GM21447 (cell line): ENCODE results near the gene GNG2.

Experiments
- ATAC-seq: cut with Tn5 transposase; IDR thresholded peaks from one replicate; pipeline ENCODE4 v1.9.1; 2021; ENCODE audit not compliant: unreplicated experiment

Gene GNG2

DNA sequence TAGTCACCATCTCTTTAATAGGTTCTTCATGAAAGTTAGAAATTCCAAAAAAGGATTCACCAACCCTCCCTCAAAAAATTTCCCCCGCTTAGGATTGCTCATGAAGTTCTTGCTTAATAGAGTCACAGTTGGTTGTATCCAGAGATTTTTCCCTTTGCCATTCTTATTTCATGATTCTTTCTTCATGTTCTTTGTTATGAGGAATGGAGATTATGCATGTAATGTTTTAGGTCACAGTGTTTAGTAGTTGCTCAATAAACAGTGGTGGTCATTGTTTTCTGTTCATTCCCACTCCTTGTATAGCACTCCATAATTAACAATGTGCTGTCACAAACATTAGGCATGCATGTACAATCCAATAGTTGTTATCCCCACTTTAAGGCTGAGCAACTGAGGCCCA, 77.7 kb downstream of the GNG2 start:
- ATAC-seq = no peak

DNA sequence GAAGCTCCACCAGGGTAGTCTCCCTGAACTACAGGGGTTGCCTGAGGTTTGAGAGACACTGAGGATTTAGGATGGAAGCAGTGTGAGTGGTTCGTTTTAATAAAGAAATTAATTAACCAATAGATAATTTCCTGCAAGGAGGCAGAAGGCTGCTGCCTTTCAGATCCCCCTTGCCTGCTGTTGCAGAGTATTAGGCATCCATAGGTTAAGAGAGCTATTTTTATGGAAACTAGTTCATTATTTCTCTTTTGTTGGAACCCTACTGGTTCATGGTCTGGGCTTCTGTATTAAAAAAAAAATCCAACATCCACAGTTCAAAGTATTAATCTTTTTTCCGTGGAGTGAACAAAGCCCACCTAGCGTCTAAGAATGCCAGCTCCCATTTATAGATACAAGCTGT, 78.4 kb downstream of the GNG2 start:
- no peak for ATAC-seq

DNA sequence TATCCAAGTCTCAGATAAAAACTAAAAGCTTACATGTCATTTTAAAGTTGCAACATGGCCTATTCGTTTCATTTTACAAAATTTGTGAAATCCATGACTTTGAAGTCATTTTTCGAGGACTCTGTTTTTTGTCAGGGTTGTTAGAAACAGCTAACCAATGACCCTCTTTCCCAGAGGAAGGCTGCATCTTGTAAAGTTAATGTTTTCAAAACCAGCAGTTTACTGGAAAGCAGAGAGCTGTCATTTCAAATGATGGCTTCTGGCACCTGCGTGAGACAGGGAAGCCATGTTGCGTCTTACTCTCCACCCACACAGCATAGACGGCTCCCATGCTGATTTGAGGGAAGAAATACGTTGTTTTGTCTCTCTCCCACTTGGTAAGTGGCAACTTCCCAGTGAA, 78.8 kb downstream of the GNG2 start:
- no peak for ATAC-seq

DNA sequence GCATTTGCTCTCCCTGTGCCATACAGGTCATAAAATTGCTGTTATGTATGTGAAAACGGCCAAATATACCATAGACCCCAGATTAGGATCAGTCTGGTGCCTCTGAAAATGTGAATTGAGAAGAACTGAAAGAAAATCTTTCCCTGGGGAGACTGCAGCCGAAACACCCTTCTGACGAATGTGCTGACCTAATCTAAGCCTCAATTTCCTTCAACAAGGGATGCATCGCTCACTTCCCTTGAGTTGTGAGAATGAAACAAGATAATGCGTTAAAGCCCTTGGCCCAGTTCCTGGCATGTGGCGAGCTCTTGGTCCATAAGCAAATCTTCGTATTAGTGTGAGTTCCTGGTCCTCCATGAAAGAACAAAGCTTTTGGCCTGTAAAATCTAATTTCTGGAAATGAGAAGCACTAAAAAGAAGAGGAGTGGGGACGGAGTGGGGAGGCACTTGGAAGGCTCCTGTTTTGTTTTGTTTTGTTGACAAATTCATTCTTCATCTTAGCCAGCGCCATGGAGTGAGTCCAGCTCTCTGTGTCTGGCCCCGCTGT, 79.4 kb downstream of the GNG2 start:
- no peak for ATAC-seq

DNA sequence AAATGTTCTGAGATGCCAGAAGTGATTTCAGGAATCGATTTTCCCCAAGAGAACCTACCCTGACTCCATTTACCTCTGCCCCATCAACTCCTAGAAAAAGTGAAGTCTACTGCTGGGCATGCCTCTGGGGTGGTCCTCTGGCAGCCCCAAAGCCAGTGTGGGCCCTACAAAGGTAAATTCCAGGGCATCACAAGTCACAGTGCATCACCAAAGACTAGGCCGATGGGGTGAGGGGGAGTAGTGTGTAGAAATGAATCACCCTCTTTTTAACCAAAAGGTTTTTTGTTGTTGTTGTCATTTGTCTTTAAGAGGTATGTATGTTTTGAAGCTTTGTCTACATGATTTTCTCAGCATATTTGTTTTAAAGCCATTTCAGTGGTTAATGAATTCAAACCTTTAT, 82.6 kb downstream of the GNG2 start:
- no peak for ATAC-seq

DNA sequence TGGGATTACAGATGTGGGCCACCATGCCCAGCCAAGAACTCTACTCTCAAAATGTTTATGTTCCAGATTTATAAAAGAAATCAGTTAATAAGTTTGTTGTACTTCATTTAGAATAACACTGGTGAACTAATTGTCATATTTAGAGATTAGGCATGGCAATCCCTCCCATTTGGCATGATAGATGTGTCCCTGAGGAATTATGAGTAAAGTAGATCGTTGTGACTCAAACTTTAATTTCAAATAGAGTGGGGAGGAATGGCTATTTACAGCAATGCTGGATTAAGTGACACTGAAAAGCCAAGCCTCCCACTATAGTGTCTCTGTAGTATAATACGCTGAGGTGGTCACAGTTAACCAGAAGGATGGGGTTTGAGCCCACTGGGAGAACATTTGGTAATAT, 89.6 kb downstream of the GNG2 start:
- no peak for ATAC-seq

DNA sequence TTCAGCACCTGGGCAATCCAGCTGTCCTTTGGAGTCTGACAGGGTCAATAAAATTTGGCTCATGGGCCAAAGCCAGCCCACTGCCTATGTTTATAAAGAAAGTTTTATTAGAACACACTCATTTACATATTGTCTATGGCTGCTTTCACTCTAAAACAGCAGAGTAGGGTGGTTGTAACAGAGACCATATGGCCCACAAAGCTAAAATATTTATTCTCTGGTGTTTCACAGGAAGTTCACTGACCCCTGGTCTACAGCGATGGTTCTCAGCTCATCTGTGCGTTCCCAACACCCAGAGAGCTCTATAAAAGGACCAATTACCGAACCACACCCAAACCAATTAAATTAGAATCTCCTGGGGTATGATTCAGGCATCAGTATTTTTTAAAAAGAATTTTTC, 91.2 kb downstream of the GNG2 start:
- ATAC-seq = no peak

DNA sequence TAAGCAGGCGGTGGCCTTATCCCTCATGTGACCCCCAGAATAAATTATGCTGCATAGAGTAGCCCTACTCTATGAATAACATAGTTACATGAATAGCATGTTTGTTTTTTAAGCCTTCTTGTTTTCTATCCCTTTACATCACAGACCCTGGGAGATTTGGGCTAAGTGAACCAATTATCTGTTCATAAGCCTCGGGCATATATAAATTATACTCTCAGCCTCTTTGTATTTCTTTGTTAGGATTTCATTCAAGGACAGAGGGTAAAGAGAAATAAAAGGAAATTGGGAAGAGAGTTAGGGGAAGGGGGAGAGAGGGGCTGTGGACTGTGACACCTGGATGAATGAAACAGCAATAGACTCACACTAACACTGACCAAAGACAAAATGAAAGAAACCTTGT, 93.6 kb downstream of the GNG2 start:
- no peak for ATAC-seq

DNA sequence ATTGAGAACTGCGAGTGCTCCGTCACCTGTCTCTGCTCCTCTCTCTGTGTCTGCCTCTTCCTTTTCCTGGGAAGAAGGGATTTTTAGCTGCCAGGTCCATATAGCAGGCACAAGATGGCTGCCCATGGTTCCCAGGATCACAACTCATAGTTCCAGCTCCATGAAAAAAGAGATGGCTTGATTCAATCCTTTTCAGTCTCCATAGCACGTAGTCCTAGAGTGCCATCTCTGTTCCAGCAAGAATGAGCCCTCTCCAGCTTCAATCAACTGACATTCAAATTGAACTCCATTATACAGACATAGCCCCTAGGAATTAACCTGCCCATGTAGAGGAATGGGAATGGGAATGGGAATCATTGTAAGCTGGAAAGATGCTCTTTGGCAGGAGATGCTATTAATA, 94.2 kb downstream of the GNG2 start:
- no peak for ATAC-seq

DNA sequence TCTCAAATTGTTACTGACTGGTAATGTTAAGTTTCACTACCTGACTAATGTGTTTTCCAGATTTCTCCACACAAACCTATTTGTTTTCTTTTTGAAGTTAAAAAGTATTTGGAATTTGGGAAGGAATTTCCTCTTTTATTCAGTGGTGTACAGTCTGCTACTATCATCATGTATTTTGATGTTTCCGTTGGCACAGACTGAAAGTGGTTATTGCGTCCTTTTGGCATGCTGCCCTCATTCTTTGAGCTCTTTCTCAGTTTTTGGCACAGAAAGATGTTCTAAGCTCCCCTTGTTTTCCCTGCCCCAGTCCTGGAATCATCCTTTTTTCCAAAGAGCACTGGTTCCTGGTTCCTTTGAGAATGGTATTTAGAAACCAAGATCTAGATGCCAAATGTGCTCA, 97.5 kb downstream of the GNG2 start:
- ATAC-seq = no peak

DNA sequence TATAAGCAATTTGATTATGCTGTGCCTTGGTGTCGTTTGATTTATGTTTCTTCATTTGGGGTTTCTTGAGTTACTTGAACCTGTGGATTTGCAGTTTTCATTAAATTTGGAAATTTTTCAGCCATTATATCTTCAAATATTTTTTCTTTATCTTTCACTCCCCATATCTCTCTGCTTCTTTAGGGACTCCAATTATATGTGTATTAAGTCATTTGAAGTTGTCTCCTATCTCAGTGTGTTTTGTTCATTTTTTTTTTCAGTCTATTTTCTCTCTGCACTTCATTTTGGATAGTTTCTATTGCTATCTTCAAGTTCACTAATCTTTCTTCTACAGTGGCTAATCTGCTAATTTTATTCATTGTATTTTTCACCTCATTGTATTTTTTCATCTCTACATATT, 99.5 kb downstream of the GNG2 start:
- ATAC-seq = no peak

DNA sequence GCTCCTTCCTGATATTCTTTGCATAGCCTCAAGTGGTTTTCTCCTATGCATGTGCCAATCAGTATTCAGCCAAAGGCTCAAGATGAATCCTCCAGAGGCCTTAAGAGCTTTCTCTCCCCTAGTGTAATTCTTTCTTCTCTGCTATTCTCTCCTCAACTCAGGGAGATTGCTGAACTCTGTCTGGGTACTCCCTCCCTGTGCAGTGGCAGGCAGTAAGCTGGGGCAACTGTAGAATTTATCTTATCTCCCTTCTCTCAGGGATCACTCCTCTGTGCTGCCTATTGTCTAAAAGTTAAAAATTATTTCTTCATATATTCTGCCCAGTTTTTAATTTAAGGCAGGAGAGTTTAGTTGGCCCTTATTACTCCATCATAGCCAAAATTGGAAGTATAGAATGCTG, 100.5 kb downstream of the GNG2 start:
- no peak for ATAC-seq

DNA sequence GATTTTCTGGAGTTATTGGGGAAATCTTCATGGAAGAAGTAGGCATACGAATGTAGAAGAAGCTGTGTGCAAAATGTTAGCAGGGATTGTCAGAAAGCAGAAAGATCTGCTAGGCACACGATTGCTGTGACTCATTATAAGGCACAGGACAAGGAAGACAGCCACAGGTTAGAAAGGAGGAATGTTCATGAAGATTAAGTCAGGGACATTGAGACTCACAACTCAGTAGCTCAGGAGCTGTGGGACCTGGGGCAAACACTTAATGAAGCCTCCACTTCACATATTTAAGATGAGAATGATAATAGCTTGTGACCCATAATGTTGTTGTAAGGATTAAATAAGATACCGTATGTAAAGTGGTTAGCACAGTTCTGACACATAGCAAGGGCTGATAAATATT, 102.3 kb downstream of the GNG2 start:
- no peak for ATAC-seq

DNA sequence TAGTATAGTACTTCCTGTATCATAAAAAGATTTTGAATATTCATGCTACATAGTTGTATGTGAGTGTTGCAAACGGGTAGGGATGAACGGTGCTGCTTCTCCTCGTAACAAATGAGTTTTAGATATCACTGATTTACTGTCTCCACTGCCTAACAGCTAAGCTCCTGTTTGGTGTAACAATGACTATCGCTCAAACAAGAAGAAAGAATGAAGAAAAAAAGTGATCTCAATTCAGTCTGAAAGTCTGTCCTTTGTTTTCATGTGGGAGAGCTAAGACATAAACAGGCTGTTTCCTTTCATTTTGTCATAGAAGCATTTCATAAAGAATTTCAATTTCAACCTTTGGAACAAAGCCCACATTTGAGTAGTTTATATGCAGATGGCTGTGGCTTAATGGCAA, 102.9 kb downstream of the GNG2 start:
- no peak for ATAC-seq

DNA sequence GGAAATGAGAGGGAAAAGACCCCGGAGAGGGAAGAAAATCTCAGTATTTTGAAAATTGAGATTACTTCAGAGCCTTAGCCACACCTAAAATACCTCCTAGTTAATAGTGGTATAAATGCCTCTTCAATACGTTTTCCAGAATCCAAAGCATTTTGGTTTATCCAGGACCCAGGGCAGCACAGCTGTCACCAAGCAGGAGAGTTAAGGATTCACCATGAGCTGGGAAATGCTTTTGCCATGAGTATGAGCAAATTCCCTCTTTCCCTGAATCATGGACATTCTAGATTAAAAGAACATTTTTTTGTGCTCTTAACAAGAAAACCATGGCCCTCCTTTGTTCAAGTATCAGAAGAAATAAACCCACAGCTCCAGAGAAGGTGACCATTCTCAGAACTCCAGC, 107.1 kb downstream of the GNG2 start:
- ATAC-seq = no peak

DNA sequence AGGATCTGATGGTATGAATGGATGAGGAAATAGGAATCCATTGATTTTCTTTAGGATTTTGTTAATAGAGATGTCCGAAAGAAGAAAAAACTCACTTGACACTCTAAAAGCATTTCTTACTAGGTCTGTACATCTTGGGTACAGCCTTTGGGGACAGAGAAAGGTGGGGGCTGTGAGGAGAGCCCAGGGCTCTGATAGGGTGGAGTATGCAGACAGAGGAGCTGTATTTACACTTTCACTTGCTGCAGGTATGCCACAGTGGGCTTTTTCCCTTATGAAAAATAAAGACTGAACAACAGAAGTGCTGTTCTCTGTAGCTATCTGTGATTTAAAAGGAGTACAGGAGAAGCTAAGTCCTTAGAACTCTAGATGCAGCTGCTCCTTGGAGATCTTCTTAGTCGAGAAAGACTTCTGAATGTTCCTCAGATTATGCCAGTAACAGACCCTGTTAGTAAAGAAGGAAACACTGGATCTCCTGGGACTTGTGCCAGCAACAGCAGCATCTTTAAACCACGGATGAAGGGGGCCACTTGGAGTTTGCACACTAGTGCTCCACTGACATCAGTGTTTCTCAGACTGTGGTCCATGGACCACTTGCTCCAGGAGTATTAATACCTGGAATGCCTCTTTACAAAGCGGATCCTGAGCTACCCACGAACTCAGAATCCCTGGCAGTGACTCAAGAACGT, 109.6 kb downstream of the GNG2 start:
- no peak for ATAC-seq

DNA sequence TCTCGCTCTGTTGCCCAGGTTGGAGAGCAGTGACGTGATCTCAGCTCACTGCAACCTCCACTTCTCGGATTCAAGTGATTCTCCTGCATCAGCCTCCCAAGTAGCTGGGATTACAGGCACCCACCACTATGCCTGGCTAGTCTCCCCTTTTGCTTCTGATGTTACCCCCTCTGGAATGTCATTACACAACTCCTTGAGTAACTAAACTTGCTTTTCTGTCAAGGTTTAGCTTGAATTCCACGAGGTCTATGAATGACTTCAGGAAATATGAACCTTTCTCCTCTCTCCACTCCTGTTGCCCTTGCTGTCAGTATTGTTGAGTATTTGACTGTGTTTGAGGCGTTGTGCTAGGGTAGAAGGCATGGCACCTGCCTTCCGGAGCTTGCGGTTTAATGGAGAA, 112.2 kb downstream of the GNG2 start:
- no peak for ATAC-seq

DNA sequence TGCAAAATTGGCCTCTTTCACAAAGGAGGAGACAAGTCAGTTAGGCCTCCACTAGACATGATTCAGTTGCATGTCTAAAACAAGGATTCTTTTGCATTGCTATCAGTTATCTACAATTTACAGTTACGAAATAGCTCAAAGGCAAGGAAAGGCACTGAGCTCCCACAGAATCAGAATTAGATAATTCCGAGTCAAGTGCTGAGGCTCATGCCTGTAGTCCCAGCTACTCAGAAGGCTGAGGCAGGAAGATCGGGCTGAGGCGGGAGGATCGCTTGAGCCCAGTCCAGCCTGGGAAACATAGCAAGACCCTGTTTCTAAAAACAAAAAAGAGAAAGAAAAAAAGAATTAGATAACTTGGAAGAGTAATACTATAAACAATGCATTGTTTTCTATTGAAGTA, 116.7 kb downstream of the GNG2 start:
- no peak for ATAC-seq

DNA sequence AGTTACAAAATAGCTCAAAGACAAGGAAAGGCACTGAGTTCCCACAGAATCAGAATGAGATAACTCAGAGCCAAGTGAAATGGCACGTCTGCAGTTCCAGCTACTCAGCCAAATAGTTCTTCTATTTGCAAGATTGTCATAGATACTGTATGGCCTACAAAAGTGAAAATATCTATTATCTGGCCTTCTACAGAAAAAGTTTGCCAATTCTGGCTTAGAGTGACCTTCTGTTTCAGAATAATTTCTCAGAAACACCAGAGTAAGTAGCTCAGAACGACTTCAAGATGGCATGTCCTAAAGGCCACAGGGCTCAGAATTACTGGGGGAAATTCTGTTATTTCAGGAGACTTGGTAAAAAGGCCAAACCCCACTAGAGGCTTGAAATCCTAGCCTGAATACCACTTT, 118.3 kb downstream of the GNG2 start:
- no peak for ATAC-seq

DNA sequence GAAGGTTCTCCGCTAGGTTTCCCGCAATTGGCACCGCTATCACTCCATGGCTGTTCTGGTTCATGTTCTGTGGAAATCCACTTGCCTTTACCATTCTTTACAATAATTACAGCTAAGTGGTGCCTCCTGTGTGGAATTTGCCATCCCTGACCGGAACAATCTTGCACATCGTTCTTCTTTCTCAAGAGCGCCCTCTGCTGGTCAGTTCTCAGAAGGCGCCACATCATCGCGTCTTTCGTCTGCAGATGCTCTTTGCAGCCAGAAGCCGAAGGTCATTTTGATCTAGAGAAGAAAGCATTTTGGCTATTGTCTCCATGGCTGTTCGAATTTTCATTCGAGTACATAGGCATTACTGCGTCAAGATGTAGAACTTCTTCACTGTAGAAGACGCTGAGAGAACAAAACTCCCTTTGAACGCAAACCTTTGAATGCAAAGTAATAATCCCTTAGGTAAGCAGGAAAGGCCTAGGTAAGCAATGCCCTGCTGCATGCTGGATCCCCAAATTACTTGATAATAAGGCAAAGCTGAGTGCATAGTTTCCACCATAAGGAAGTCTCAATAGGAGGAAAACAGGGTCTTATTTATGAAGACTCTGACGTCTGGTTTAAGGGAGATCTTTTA, 118.8 kb downstream of the GNG2 start:
- ATAC-seq = peak; percentile 63

DNA sequence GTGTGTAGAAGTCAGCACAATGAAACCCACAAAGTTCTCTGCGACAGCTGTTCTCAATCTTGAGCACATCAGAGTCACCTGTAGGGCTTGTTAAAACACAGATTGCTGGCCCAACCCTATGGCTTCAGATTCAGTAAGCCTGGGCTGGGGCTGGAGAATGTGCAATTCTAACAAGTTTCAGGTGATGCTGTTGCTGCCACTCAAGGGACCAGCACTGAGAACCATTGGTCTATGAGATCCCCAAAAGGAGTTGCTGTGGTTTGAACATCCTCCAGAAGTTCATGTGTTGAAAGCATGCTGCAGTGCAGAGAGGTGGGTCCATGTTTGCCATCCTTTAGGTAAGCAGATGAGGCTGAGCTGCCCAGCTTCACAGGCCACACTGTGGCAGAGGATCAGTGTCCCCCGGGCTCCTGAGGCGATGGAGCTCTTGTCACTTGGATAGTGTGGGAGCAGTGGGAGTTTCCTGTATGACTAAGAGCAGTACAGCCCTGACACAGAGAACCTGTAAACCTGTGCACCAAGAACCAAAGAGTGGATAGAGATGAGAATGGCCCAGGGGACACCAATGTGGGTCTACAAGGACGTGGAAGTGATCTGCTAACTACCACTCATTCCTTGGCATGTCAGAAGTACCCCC, 120.9 kb downstream of the GNG2 start:
- no peak for ATAC-seq

DNA sequence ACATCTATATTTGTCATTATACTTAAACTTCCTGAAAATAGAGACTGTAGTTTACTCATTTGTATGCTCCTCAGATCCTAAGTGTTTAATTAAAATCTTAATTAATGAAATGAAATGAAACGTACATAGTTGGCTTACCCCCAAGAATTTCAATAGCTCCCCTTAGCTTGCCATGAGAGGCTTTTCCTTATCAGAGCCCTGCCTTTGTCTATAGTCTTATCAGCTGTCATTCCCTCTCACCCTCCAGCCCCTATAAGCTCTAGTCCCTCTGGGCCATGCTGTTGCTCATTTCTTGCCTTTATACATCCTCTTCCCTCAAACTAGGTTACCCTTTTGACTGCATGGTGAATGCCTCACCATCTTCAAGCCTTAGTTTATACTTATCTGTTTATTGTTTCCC, 127.8 kb downstream of the GNG2 start:
- ATAC-seq = no peak
